HCT116 (cell line): ENCODE data around the gene COPS8. TPM values are rescaled to one million over a fixed set of nuclear protein-coding genes. Genes with fewer than 3 reads are reported as not detected.

Experiments used
- ATAC-seq: fragments of 200-7000 bp; cut with Tn5 transposase; 2 replicates; pipeline ENCODE4 v1.9.1; 2020; ENCODE audit warnings: mild to moderate bottlenecking, moderate library complexity
- BruUV-seq: library from RNA; stranded (reverse); fragments of 400-500 nt; replicated peaks from 2 replicates; lab custom pipeline; 2021; lab: Mats Ljungman, UMichigan
- CTCF ChIA-PET: fragments of 300-600 bp; sonication (Branson Sonifier 250); formaldehyde crosslinking; loops from one replicate; lab custom pipeline; 2021; ENCODE audit warnings: antibody characterized with exemption; lab: Charles Lee
- POLR2A ChIA-PET: fragments of 300-600, 350-600 bp; sonication (Branson Sonifier 250); formaldehyde crosslinking; loops from one replicate; lab custom pipeline; 2021; ENCODE audit warnings: antibody characterized with exemption; lab: Charles Lee
- RAD21 ChIA-PET, 2 experiments: fragments of 300-600 bp; sonication (Branson Sonifier 250); formaldehyde crosslinking; loops; one replicate each; lab custom pipeline; 2023; ENCODE audit warnings: low total read pairs in 2 of 2; ENCODE audit not compliant: uncharacterized antibody in 2 of 2, unreplicated experiment in 2 of 2, low non-redundant PET in 1 of 2; lab: Charles Lee
- DNase-seq: peaks from one replicate; pipeline ENCODE4 v3.0.0-alpha.2; 2010; ENCODE audit warnings: low read depth, low spot score
- H2AFZ ChIP-seq: fragments of 200-600 bp; shearing (Covaris generic), sonication (generic); 2 replicates; pipeline ENCODE4 v1.6.1; 2017; ENCODE audit warnings: low read depth, mixed run types, mixed read lengths, antibody characterized with exemption, low read length; ENCODE audit not compliant: poor library complexity, severe bottlenecking
- H3K27ac ChIP-seq: 2 replicates; pipeline ENCODE4 v1.5.1; 2012; ENCODE audit warnings: low read depth, low read length
- H3K27me3 ChIP-seq: fragments of 200-600 bp; sonication (generic); 2 replicates; pipeline ENCODE4 v1.6.1; 2016; ENCODE audit warnings: mixed run types, low read length, mixed read lengths; ENCODE audit not compliant: insufficient read depth
- H3K36me3 ChIP-seq, 2 experiments: fragments of 200-500 bp in 1 of 2; fragments of 200-600 bp in 1 of 2; sonication (Bioruptor generic) in 1 of 2; sonication (generic) in 1 of 2; 2 replicates each; pipeline versions ENCODE4 v1.5.1 to v1.6.1; 2014 to 2016; ENCODE audit warnings: low read length in 2 of 2, inconsistent platforms in 1 of 2, mixed read lengths in 1 of 2, mixed run types in 1 of 2; ENCODE audit not compliant: insufficient read depth in 2 of 2, control insufficient read depth in 1 of 2
- H3K4me1 ChIP-seq, 2 experiments: fragments of 200-600 bp in 1 of 2; sonication (generic) in 1 of 2; 2 replicates each; pipeline versions ENCODE4 v1.5.1 to v1.6.1; 2012 to 2017; ENCODE audit warnings: low read length in 2 of 2, inconsistent platforms in 1 of 2, mild to moderate bottlenecking in 1 of 2, mixed read lengths in 1 of 2, mixed run types in 1 of 2, moderate library complexity in 1 of 2; ENCODE audit not compliant: insufficient read depth in 2 of 2, control insufficient read depth in 1 of 2
- H3K4me2 ChIP-seq: fragments of 200-600 bp; sonication (generic); 2 replicates; pipeline ENCODE4 v1.6.1; 2017; ENCODE audit warnings: mixed run types, low read length, mixed read lengths
- H3K4me3 ChIP-seq, 2 experiments: fragments of 200-600 bp in 1 of 2; sonication (generic) in 1 of 2; replicated peaks in 1 of 2; 2 replicates each; pipeline ENCODE4 v1.5.1; 2011 to 2016; ENCODE audit warnings: low read length in 2 of 2, control low read depth in 1 of 2, low read depth in 1 of 2, mild to moderate bottlenecking in 1 of 2, mixed read lengths in 1 of 2, mixed run types in 1 of 2
- H3K79me2 ChIP-seq: fragments of 200-600 bp; sonication (generic); 2 replicates; pipeline ENCODE4 v1.6.1; 2017; ENCODE audit warnings: mild to moderate bottlenecking, mixed run types, low read length, moderate library complexity, mixed read lengths; ENCODE audit not compliant: insufficient read depth
- H3K9ac ChIP-seq: fragments of 200-600 bp; sonication (generic); 2 replicates; pipeline ENCODE4 v1.6.1; 2016; ENCODE audit warnings: low read length, mixed read lengths
- H3K9me2 ChIP-seq: fragments of 200-600 bp; sonication (generic), shearing (Covaris generic); 2 replicates; pipeline ENCODE4 v1.6.1; 2017; ENCODE audit warnings: mixed run types, mild to moderate bottlenecking, moderate library complexity; ENCODE audit not compliant: insufficient read depth
- H3K9me3 ChIP-seq, 2 experiments: fragments of 200-500 bp in 1 of 2; fragments of 200-600 bp in 1 of 2; sonication (Bioruptor generic) in 1 of 2; sonication (generic) in 1 of 2; 2 replicates each; pipeline ENCODE4 v1.6.1; 2014 to 2017; ENCODE audit warnings: low read length in 2 of 2, mixed read lengths in 2 of 2, inconsistent platforms in 1 of 2, low read depth in 1 of 2, mild to moderate bottlenecking in 1 of 2, mixed run types in 1 of 2, moderate library complexity in 1 of 2; ENCODE audit not compliant: control insufficient read depth in 1 of 2, insufficient read depth in 1 of 2
- H4K20me1 ChIP-seq: fragments of 200-600 bp; sonication (generic), shearing (Covaris generic); 2 replicates; pipeline ENCODE4 v1.6.1; 2017; ENCODE audit warnings: mixed run types, mild to moderate bottlenecking, moderate library complexity; ENCODE audit not compliant: insufficient read depth
- CBX3 ChIP-seq: IDR thresholded peaks from 2 replicates; pipeline ENCODE4 v1.6.1; 2012; ENCODE audit warnings: low read depth
- CEBPB ChIP-seq: IDR thresholded peaks from 2 replicates; pipeline ENCODE4 v1.6.1; 2012; ENCODE audit warnings: low read depth
- ELF1 ChIP-seq: IDR thresholded peaks from 2 replicates; pipeline ENCODE4 v1.6.1; 2012; ENCODE audit warnings: low read depth, borderline replicate concordance
- EZH2 ChIP-seq: fragments of 200-600 bp; sonication (generic); IDR thresholded peaks from 2 replicates; pipeline ENCODE4 v1.6.1; 2017; ENCODE audit warnings: antibody characterized with exemption, mixed run types
- FOSL1 ChIP-seq: IDR thresholded peaks from 2 replicates; pipeline ENCODE4 v1.6.1; 2012; ENCODE audit warnings: low read depth
- JUND ChIP-seq: IDR thresholded peaks from 2 replicates; pipeline ENCODE4 v1.6.1; 2012
- POLR2AphosphoS5 ChIP-seq: IDR thresholded peaks from 2 replicates; pipeline ENCODE4 v1.6.1; 2011; ENCODE audit warnings: mild to moderate bottlenecking, low read depth, low read length, moderate library complexity
- SIN3A ChIP-seq: IDR thresholded peaks from 2 replicates; pipeline ENCODE4 v1.6.1; 2012; ENCODE audit warnings: low read depth
- SP1 ChIP-seq: IDR thresholded peaks from 2 replicates; pipeline ENCODE4 v1.6.1; 2012; ENCODE audit warnings: low read depth
- SRF ChIP-seq: IDR thresholded peaks from 2 replicates; pipeline ENCODE4 v1.6.1; 2012; ENCODE audit warnings: low read depth
- TCF7L2 ChIP-seq: IDR thresholded peaks from 2 replicates; pipeline ENCODE4 v1.7.0; 2011; ENCODE audit warnings: borderline replicate concordance, inconsistent platforms; ENCODE audit not compliant: insufficient read depth, insufficient read length; ENCODE audit errors: extremely low read depth
- YY1 ChIP-seq: IDR thresholded peaks from 2 replicates; pipeline ENCODE4 v1.6.1; 2011; ENCODE audit warnings: low read length, low read depth, moderate library complexity, mild to moderate bottlenecking; ENCODE audit not compliant: insufficient replicate concordance; ENCODE audit errors: extremely low read depth
- ZFX ChIP-seq: fragments of 450-650 bp; IDR thresholded peaks from 2 replicates; pipeline ENCODE4 v1.6.1; 2017
- intact Hi-C: fragments of 100-400 bp; cut with micrococcal nuclease; formaldehyde crosslinking; loops from 2 replicates; pipeline ENCODE4 v1.10.0; 2022
- total RNA-seq: library from RNA; stranded (reverse); gene quantifications from one replicate; pipeline ENCODE4 v1.2.1, GENCODE V29; 2021; ENCODE audit not compliant: unreplicated experiment
- TF ChIP-seq, protein P1 (sequence below): IDR thresholded peaks from 2 replicates; pipeline ENCODE4 v1.6.1; 2012; ENCODE audit warnings: low read depth

COPS8 gene
- total RNA-seq, 1 experiment from 2014 or later: 42.2 TPM

DNA sequence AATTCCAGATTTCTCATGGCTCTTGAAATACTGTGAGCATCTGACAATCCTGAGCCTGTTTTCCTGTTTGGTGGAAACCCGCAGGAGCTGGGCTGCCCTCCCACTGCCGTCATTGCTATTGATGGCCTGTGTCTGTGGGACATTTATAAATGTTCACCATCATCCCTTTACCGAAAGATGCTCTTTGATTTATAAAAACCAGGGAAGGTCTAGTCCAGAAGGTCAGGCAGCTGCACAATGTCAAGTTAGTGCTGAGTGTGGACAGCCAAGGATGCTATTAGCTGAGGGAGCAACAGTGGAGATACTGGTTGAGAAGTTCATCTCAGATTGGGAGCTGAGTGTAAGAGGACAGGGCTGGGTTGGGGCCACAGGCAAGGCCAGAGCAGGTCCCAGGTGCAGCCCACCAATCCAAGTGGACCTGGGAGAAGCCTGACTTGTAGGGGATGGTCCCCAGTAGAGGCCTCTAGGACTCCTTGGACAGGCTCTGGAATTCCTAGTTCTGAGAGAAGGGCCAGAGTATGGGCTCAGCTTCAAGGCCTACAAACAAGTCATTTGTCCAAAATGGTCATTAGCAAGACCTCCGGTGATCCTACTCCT, 55.1 kb downstream of the COPS8 start:
- H3K36me3 ChIP-seq: no peaks in the 10 kb centered on the region
- TF ChIP-seq, protein P1, sequence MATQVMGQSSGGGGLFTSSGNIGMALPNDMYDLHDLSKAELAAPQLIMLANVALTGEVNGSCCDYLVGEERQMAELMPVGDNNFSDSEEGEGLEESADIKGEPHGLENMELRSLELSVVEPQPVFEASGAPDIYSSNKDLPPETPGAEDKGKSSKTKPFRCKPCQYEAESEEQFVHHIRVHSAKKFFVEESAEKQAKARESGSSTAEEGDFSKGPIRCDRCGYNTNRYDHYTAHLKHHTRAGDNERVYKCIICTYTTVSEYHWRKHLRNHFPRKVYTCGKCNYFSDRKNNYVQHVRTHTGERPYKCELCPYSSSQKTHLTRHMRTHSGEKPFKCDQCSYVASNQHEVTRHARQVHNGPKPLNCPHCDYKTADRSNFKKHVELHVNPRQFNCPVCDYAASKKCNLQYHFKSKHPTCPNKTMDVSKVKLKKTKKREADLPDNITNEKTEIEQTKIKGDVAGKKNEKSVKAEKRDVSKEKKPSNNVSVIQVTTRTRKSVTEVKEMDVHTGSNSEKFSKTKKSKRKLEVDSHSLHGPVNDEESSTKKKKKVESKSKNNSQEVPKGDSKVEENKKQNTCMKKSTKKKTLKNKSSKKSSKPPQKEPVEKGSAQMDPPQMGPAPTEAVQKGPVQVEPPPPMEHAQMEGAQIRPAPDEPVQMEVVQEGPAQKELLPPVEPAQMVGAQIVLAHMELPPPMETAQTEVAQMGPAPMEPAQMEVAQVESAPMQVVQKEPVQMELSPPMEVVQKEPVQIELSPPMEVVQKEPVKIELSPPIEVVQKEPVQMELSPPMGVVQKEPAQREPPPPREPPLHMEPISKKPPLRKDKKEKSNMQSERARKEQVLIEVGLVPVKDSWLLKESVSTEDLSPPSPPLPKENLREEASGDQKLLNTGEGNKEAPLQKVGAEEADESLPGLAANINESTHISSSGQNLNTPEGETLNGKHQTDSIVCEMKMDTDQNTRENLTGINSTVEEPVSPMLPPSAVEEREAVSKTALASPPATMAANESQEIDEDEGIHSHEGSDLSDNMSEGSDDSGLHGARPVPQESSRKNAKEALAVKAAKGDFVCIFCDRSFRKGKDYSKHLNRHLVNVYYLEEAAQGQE: no peak
- TF ChIP-seq CEBPB: no peak
- no peak for TF ChIP-seq EZH2
- TF ChIP-seq SP1: no peak
- no peak for TF ChIP-seq FOSL1
- no peak for TF ChIP-seq POLR2AphosphoS5
- TF ChIP-seq SRF: no peak
- no peak for TF ChIP-seq YY1
- TF ChIP-seq CBX3: no peak
- no peak for TF ChIP-seq TCF7L2
- TF ChIP-seq ZFX: no peak
- no peak for TF ChIP-seq JUND
- TF ChIP-seq SIN3A: no peak
- TF ChIP-seq ELF1: no peak
- TF ChIP-seq, all 23 proteins: peak for 0
- H3K79me2 ChIP-seq: no peaks in the 10 kb centered on the region
- ATAC-seq (no peak), DNase-seq (no peak)
- no TSS peak for BruUV-seq
- no peak overlapping the region for H2AFZ ChIP-seq
- H3K9me3 ChIP-seq: no peaks in the 10 kb centered on the region; a peak in 1 of 4 replicates
- no peaks in the 10 kb centered on the region for H3K4me1 ChIP-seq
- H3K27me3 ChIP-seq: no peaks in the 10 kb centered on the region
- H3K4me3 ChIP-seq: no peak overlapping the region
- POLR2A ChIA-PET: no interaction called here
- H3K27ac ChIP-seq: no peak overlapping the region
- RAD21 ChIA-PET: no interaction called here
- intact Hi-C loops: no loop called here
- H4K20me1 ChIP-seq: no peaks in the 10 kb centered on the region
- no peaks in the 10 kb centered on the region for H3K9me2 ChIP-seq
- CTCF ChIA-PET: no interaction called here
- no peak overlapping the region for H3K9ac ChIP-seq
- no peak overlapping the region for H3K4me2 ChIP-seq
